Panc1 (cell line): ENCODE measurements around the gene CNST.

ENCODE experiments used
- CTCF ChIP-seq: fragments of 450-650 bp; IDR thresholded peaks from 2 replicates; pipeline ENCODE4 v1.5.1; 2017; ENCODE audit warnings: mild to moderate bottlenecking
- POLR2AphosphoS5 ChIP-seq: IDR thresholded peaks from 2 replicates; pipeline ENCODE4 v1.6.1; 2012; ENCODE audit warnings: mild to moderate bottlenecking, low read depth, low read length, moderate library complexity
- SIN3A ChIP-seq: IDR thresholded peaks from 2 replicates; pipeline ENCODE4 v1.6.1; 2012; ENCODE audit warnings: low read depth, mild to moderate bottlenecking, low read length, moderate library complexity, borderline replicate concordance; ENCODE audit not compliant: insufficient read depth
- TCF7L2 ChIP-seq: IDR thresholded peaks from 2 replicates; pipeline ENCODE4 v1.6.1; 2011; ENCODE audit warnings: mild to moderate bottlenecking, low read depth, low read length, inconsistent platforms

GRCh38 chr1:246597971-246598370 is 31.7 kb downstream of the CNST start:
- TF ChIP-seq CTCF, result no peak
- TF ChIP-seq SIN3A, result no peak
- TF ChIP-seq POLR2AphosphoS5, result no peak
- TF ChIP-seq TCF7L2, result no peak
